SU-DHL-6 (cell line): Measurements from ENCODE around the gene SUGCT.

ENCODE experiments used
- H2AFZ ChIP-seq: fragments of 200-600 bp; sonication (generic); 2 replicates; pipeline ENCODE4 v1.6.1; 2014; ENCODE audit warnings: low read depth, mild to moderate bottlenecking, moderate library complexity, mixed read lengths, antibody characterized with exemption, low read length; ENCODE audit not compliant: severe bottlenecking
- H3F3A ChIP-seq: fragments of 200-600 bp; shearing (Covaris generic); 2 replicates; pipeline ENCODE4 v1.6.0; 2016; ENCODE audit warnings: antibody characterized with exemption, mild to moderate bottlenecking; ENCODE audit not compliant: insufficient read depth
- H3K27ac ChIP-seq: fragments of 200-600 bp; sonication (generic); 2 replicates; pipeline ENCODE4 v1.5.1; 2016; ENCODE audit warnings: low read depth, mild to moderate bottlenecking, low read length, moderate library complexity, mixed read lengths
- H3K27me3 ChIP-seq: fragments of 200-600 bp; sonication (generic), shearing (Covaris generic); 2 replicates; pipeline ENCODE4 v1.6.0; 2014; ENCODE audit warnings: mild to moderate bottlenecking, low read length
- H3K36me3 ChIP-seq: fragments of 200-600 bp; sonication (generic); 2 replicates; pipeline ENCODE4 v1.6.1; 2014; ENCODE audit warnings: mild to moderate bottlenecking, low read length, mixed read lengths
- H3K4me2 ChIP-seq: fragments of 300-600, 200-600 bp; shearing (Covaris generic), sonication (generic); 2 replicates; pipeline ENCODE4 v1.6.0; 2014; ENCODE audit warnings: low read length, low read depth, mild to moderate bottlenecking; ENCODE audit not compliant: poor library complexity, severe bottlenecking
- H3K4me3 ChIP-seq: fragments of 200-600 bp; sonication (generic); 2 replicates; pipeline ENCODE4 v1.5.1; 2014; ENCODE audit warnings: antibody characterized with exemption, low read length, mild to moderate bottlenecking, mixed read lengths; ENCODE audit not compliant: insufficient read depth, poor library complexity, severe bottlenecking
- H3K79me2 ChIP-seq: fragments of 200-600 bp; sonication (generic); 2 replicates; pipeline ENCODE4 v1.6.1; 2014; ENCODE audit warnings: mild to moderate bottlenecking, low read length, moderate library complexity; ENCODE audit not compliant: insufficient read depth
- H3K9ac ChIP-seq: fragments of 200-600 bp; sonication (generic); 2 replicates; pipeline ENCODE4 v1.7.0; 2014; ENCODE audit warnings: mild to moderate bottlenecking, low read length
- H3K9me2 ChIP-seq: fragments of 200-600 bp; sonication (generic); replicated peaks from 2 replicates; pipeline ENCODE4 v1.6.1; 2014; ENCODE audit warnings: low read length; ENCODE audit not compliant: insufficient read depth
- H3K9me3 ChIP-seq: fragments of 200-600 bp; sonication (generic); 2 replicates; pipeline ENCODE4 v1.6.1; 2014; ENCODE audit warnings: low read length, mixed read lengths; ENCODE audit not compliant: insufficient read depth
- H4K20me1 ChIP-seq: fragments of 200-600 bp; sonication (generic); 2 replicates; pipeline ENCODE4 v1.6.1; 2014; ENCODE audit warnings: low read depth, mild to moderate bottlenecking, antibody characterized with exemption, low read length, moderate library complexity, mixed read lengths
- EZH2phosphoT487 ChIP-seq: fragments of 200-600 bp; sonication (generic), shearing (Covaris generic); conservative IDR thresholded peaks from 2 replicates; pipeline ENCODE4 v1.6.1; 2018; ENCODE audit warnings: mild to moderate bottlenecking, antibody characterized with exemption, low read length, moderate library complexity, mixed read lengths
- TF ChIP-seq, protein P1 (sequence below): fragments of 200-600 bp; sonication (generic); IDR thresholded peaks from one replicate; pipeline ENCODE4 v1.5.1; 2017; ENCODE audit warnings: antibody characterized with exemption, mild to moderate bottlenecking, low read length, moderate library complexity; ENCODE audit not compliant: insufficient read depth, poor library complexity, severe bottlenecking

Gene SUGCT

DNA sequence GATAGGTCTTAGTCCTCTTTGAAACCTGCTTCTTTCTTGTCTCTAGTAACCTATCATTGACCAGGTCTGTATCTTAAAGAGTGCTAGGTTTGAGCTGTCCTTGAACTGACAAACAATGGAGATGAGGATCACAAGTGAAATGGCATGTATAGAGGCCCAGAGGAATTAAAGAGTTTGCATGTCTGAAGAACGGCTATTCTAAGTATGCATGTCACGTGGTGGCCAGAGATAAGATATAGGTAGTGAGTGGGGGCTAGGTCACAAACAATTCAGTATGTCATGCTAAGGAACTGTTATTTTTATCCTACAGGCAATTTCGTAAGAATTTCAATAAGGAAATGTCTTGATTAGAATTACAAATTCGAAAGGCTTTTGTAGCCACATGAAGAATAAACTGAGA, 95.3 kb downstream of the SUGCT start:
- no peaks in the 10 kb centered on the region for H3K79me2 ChIP-seq
- no peak overlapping the region for H3K9ac ChIP-seq
- no peaks in the 10 kb centered on the region for H3K9me3 ChIP-seq
- H3K9me2 ChIP-seq, result no peaks in the 10 kb centered on the region
- H3K4me2 ChIP-seq, result no peak overlapping the region
- no peak overlapping the region for H2AFZ ChIP-seq
- H3K27ac ChIP-seq, result no peak overlapping the region
- TF ChIP-seq EZH2phosphoT487, result no peak
- TF ChIP-seq, protein P1, sequence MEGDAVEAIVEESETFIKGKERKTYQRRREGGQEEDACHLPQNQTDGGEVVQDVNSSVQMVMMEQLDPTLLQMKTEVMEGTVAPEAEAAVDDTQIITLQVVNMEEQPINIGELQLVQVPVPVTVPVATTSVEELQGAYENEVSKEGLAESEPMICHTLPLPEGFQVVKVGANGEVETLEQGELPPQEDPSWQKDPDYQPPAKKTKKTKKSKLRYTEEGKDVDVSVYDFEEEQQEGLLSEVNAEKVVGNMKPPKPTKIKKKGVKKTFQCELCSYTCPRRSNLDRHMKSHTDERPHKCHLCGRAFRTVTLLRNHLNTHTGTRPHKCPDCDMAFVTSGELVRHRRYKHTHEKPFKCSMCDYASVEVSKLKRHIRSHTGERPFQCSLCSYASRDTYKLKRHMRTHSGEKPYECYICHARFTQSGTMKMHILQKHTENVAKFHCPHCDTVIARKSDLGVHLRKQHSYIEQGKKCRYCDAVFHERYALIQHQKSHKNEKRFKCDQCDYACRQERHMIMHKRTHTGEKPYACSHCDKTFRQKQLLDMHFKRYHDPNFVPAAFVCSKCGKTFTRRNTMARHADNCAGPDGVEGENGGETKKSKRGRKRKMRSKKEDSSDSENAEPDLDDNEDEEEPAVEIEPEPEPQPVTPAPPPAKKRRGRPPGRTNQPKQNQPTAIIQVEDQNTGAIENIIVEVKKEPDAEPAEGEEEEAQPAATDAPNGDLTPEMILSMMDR, result no peak
- H4K20me1 ChIP-seq, result no peaks in the 10 kb centered on the region
- H3K27me3 ChIP-seq, result no peaks in the 10 kb centered on the region
- no peak overlapping the region for H3K4me3 ChIP-seq
- no peaks in the 10 kb centered on the region for H3F3A ChIP-seq
- H3K36me3 ChIP-seq, result no peaks in the 10 kb centered on the region

DNA sequence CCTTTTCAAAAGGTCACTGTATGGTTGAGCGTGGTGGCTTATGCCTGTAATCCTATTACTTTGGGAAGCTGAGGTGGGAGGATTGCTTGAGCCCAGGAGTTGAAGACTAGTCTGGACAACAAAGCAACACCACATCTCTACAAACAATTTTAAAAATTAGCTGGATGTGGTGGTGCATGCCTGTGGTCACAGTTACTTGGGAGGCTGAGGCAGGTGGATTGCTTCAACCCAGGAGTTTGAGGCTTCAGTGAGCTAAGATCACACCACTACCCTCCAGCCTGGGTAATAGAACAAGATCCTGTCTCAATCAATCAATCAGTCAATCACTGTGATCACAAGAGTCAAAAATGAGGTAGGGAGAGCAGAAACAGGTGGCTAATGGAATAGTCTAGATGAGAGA, 97.0 kb downstream of the SUGCT start:
- Histone ChIP-seq H3K79me2 (no peaks in the 10 kb centered on the region), H3K9me3 (no peaks in the 10 kb centered on the region), H3K9me2 (no peaks in the 10 kb centered on the region), H3K36me3 (no peaks in the 10 kb centered on the region), H3F3A (no peaks in the 10 kb centered on the region), H3K27ac (no peak overlapping the region), H3K4me2 (no peak overlapping the region), H3K4me3 (no peak overlapping the region), H3K27me3 (no peaks in the 10 kb centered on the region), H3K9ac (no peak overlapping the region), H2AFZ (no peak overlapping the region), H4K20me1 (no peaks in the 10 kb centered on the region)
- TF ChIP-seq EZH2phosphoT487, result no peak

- no peak for TF ChIP-seq EZH2phosphoT487
- TF ChIP-seq, protein P1, result peak; percentile 49
- Histone ChIP-seq H3K9me2 (no peaks in the 10 kb centered on the region), H3K4me3 (no peak overlapping the region), H3K79me2 (no peaks in the 10 kb centered on the region), H3K27ac (no peak overlapping the region), H3F3A (no peaks in the 10 kb centered on the region), H4K20me1 (no peaks in the 10 kb centered on the region), H3K27me3 (no peaks in the 10 kb centered on the region), H3K4me2 (no peak overlapping the region), H3K9ac (no peak overlapping the region), H2AFZ (no peak overlapping the region), H3K9me3 (no peaks in the 10 kb centered on the region), H3K36me3 (no peaks in the 10 kb centered on the region)
Observed at GRCh38 chr7:40232242-40232893, 97.6 kb downstream of the SUGCT start.

DNA sequence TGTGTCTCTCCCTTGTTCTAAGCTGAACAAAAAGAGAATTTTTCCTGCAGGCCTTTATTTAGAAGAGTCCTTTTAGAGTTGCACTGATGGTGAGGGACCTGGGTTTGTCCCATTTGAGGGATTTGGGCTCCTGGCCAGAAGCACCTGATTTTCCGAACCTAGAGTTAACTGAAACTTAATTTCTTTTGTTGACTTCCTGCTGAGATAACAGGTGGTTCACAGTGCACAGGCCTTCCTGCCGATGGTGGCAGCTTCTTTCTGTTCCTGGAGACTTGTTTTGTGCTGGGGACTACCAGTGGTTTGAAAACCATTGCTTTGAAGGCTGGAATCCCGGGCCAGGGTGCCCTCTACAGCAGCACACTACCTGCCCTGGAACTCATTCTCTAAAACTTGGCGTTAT, 99.2 kb downstream of the SUGCT start:
- Histone ChIP-seq H3K9me3 (no peaks in the 10 kb centered on the region), H3K4me3 (no peak overlapping the region), H4K20me1 (no peaks in the 10 kb centered on the region), H3K79me2 (no peaks in the 10 kb centered on the region), H3K4me2 (no peak overlapping the region), H3K9ac (no peak overlapping the region), H2AFZ (no peak overlapping the region), H3K36me3 (no peaks in the 10 kb centered on the region), H3K9me2 (no peaks in the 10 kb centered on the region), H3K27ac (no peak overlapping the region), H3K27me3 (no peaks in the 10 kb centered on the region), H3F3A (no peaks in the 10 kb centered on the region)
- TF ChIP-seq EZH2phosphoT487, result no peak
- TF ChIP-seq, protein P1, result no peak
